Activated CD8-positive, alpha-beta memory T cell treated with anti-CD3 and anti-CD28 coated beads, Interleukin-2, amount 50 U/mL, for 1 hour (primary cell): ENCODE measurements around the gene NAGK.
A peak's percentile ranks its signal among the peaks of the same experiment; 100 is the strongest.
"Not testable (repeated sequence)": the region's sequence is repeated elsewhere in the genome, so short reads cannot be mapped to it uniquely, and the experiment has no call there.

ENCODE experiments used
- DNase-seq: peaks from one replicate; pipeline ENCODE4 v3.0.0-alpha.2; 2020; ENCODE audit errors: extremely low read depth

NAGK gene

GRCh38 chr2:71068218-71069035, at the start of gene NAGK:
TSS of gene NAGK (plus strand) at chr2:71068648. CDS start at chr2:71068684, 36 bp downstream.
- peak; percentile 91 for DNase-seq

GRCh38 chr2:71019989-71020388, 48.5 kb upstream of the NAGK start:
- not testable (repeated sequence) for DNase-seq

GRCh38 chr2:71021394-71021793, 47.1 kb upstream of the NAGK start:
- DNase-seq = not testable (repeated sequence)

DNA sequence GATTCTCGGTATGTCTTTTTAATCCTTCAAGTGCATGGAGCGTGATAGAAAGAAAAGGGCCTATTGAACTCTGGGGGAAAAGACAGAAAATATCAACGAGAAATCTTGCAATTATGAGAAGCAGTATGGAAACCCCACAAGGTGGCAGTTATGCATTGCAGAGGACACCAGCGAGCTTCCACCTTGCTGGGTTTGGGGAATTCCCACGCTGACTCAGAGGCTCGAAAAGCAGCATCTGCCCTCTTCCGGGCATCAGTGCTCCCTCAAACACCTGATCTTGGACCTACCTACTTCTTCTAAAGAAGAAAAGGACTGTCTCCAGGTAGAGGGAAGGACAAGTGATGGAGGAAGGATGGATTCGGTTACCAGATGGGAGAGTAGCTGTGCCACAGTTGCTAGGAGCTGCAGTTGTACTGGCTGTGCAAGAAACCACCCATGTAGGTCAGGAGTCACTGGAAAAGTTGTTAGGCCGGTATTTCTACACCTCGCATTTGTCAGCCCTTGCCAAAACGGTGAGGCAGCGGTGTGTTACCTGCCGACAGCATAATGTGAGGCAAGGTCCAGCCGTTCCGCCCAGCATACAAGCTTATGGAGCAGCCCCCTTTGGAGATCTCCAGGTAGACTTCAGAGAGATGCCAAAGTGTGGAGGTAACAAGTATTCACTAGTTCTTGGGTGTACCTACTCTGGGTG, 44.8 kb upstream of the NAGK start:
- not testable (repeated sequence) for DNase-seq

DNA sequence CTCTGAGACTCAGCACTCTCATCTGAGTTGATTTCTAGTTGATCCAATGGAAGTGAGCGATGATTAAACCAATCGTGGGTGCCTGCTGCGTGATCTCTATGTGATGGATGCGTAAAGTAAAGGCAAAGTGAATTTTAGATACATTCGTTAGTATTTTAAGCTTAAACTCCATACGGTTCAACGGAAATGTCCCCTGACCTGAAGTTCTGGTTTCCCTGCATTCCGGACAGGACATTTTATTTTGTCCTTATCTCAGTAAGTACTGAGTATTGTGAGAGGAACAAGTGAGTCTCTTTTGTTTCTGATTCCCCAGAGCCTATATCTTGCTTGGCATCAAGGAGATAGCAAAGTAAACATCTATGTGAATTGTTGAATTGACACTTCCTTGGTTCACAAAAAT, 32.2 kb upstream of the NAGK start:
- DNase-seq = not testable (repeated sequence)

GRCh38 chr2:71042287-71042686, 26.2 kb upstream of the NAGK start:
- no peak for DNase-seq

GRCh38 chr2:71043531-71044407, 24.7 kb upstream of the NAGK start:
- no peak for DNase-seq

DNA sequence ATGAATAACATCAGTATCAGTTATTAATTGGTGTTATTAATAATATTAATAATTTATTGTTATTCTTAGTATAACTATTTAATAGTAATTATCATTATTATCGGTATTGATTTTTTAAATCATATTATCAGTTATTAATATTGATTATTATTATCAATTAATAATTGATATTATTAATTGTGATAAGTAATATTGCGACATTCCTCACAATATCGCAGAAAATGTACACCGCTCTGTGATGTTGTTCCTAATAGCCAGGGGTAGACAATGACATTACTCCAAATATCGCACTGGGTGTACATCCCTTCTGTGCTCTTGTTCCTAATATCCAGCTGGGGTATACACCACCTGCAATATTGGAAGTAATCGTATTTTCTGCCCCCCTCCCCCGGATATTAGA, 23.3 kb upstream of the NAGK start:
- no peak for DNase-seq

DNA sequence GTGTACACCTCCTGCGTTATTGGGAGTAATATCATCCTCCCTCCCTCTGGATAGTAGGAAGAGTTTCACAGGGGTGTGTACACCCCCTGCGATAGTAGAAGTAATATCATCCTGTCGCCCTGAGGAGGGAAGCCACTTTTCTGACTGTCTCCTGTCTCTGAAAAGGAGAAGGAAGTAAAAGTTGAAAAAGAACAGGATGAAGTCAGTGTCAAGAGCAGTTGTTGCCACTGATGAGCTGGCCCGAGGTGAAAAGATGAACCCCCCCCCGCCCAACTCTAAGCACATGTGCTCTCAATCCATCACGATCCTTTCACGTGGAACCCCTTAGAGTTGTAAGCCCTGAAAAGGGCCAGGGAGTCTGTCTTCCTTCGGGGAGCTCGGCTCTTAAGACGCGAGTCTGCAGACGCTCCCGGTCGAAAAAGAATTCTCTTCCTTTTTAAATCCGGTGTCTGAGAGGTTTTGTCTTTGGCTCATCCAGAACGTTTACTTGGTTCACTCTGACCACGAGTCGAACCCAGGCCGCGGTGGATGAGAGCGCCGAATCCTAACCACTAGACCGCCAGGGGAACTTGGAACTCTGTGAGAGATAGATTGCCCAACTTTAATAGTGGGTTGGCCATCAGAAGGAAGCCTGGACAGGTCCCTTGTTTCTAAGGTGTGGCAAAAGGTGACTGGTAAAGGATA, 22.4 kb upstream of the NAGK start:
- DNase-seq = no peak

- no peak for DNase-seq
Observed at GRCh38 chr2:71048096-71048495, 20.4 kb upstream of the NAGK start.

GRCh38 chr2:71049704-71050360, 18.6 kb upstream of the NAGK start:
- DNase-seq = not testable (repeated sequence)

- DNase-seq = not testable (repeated sequence)
Observed at GRCh38 chr2:71055206-71055740, 13.2 kb upstream of the NAGK start.

DNA sequence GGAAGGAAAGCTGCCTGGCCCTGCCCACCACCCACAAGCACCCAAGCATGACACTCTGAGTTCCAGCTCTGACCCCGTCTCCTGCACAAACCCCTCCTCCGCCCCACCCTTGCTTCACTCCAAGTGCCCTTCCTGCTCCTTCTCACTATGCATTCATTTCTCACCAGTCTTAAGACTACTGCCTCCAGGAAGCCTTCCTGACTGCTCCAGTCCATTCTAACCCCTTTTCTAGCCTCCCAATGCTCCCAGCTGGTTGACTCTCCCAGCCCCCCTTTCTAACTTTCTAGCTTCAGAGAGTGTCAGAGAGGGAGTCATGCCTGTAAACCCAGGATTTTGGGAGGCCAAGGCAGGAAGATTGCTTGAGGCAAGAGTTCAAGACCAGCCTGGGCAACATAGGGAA, 8.2 kb upstream of the NAGK start:
- no peak for DNase-seq

DNA sequence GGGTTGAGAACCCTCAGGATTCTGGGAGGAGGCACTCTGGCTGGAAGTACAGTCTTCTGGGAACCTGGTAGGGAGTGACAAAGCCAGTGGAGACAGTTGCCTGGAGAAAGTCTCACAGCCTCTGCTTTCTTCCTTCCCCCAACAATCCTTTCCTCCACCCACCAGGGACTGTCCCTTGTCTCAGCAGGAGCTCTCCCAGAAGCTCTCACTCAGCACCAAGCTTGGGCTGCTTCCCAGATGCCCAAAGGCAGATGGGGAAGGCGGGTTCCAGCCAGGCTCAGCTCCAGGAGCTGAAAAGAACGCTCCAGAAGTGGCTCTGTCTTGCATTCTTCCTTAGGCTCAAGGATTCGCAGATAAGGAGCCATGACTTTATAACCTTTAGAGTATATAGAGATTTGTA, 7.6 kb upstream of the NAGK start:
- no peak for DNase-seq

- no peak for DNase-seq
Observed at GRCh38 chr2:71063216-71063615, 5.2 kb upstream of the NAGK start.

DNA sequence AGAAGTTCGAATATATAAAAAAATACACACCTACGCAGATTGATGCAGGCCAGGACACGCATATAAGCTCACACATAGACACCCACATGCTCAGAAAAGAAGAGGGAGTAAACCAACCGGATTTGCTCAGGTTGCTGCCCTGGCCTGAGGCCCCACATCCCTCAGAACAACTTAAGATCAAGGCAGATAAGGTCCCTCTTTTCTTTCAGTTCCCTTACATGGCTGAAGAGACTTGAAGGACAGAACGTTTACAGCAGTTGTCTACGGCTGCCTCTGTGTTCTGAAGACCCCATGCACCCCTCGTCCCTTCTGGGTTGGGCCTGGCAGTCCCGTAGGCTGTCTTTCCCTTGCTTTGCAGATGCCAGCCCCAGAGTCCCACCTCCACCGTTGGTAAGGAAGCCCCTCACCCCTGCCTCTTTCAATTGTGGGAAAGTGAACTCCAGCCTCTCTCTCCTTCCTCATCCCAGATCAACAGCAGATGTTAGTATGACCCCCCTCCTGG, 4.3 kb upstream of the NAGK start:
- no peak for DNase-seq

DNA sequence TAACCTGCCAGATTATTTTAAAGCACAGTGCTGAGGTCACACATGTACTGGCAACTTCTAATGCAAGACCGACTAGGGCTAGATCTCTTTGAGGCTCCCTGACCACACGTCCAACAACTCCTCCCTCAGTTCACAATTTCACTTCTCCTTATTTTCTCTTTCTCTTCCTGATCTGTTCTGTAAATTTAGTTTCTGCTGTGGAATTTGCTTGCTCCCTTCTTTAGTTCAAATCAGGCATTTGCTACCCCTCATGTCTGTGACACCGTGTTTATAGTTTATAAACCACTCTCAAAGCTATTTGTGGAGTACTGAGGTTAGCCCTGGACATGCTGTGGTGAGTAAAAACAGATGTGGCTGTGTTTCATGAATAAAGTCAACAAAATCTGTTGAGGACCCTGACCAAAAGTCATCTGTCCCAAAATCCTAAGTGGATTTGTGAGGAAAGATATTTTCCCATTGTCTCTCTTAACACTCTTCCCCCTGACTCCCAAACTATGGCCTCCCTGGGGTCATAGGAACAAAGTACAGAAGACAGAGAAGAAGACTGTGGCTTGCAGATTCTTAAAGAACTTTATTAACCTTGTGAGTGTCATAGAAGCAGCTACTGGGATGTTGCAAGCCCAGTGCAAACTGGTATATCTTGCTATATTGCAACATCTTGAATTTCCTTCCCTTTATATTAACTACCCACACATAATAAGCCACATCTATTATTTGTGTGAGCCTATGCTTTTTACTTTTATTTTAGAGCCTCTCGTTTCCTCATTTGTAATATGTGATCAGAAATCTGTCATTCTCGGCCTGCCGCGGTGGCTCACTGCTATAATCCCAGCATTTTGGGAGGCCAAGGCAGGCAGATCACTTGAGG, 3.5 kb upstream of the NAGK start:
- no peak for DNase-seq

- no peak for DNase-seq
Observed at GRCh38 chr2:71066856-71067255, 1.6 kb upstream of the NAGK start.

DNA sequence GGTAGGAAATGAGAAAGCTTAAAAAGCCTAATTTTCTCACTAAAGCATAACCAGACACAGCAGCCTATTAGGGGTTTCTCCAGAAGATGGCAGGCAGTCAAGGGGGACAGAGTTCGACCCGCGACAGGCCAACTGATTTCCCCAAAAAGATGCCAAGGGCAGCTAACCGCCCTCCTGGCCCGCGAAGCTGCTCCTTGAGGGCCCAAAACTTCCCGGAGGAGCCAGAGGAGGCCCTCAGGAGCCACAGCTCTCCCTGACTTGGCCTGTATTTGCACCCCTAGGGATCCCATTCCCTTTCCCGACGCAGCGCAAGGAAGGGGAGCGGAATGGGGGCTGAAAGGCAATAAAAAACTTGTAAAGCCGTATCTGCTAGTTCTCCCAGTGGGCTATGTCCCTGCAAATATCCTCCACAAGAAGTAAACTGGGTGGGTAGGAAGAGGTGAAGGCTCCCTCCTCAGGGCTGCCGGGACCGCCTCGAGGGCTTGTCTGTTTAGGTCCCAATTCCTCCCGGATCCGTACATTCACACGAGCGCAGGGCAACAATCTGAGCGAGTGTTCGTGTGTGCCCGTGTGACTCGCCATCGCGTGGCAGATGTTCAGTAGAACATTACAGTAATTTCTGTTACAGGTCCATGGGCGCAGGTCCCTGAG, 756 bp upstream of the NAGK start:
- DNase-seq = no peak
